Measurements from ENCODE around the gene ADCY2. TPM values are rescaled to one million over a fixed set of nuclear protein-coding genes. Genes with fewer than 3 reads are reported as not detected.

The ADCY2 gene
- total RNA-seq, 1 experiment from 2014 or later: 0.21 TPM

GRCh38 chr5:7690557-7690956, 294.6 kb downstream of the ADCY2 start:
- Histone ChIP-seq H3K27ac (no peak overlapping the region), H3K4me3 (no peak overlapping the region), H3K9me3 (replicated peaks) (no peaks in the 10 kb centered on the region), H3K27me3 (replicated peaks) (no peaks in the 10 kb centered on the region), H3K4me1 (replicated peaks) (no peaks in the 10 kb centered on the region), H3K36me3 (no peaks in the 10 kb centered on the region)
- DNase-seq (ENCODE audit: low read depth in 1 of 2, low spot score in 2 of 2): no peak

- no peaks in the 10 kb centered on the region for H3K27me3 ChIP-seq (replicated peaks)
- H3K36me3 ChIP-seq: no peaks in the 10 kb centered on the region
- DNase-seq (ENCODE audit: low read depth in 1 of 2, low spot score in 2 of 2): no peak
- H3K4me3 ChIP-seq: no peak overlapping the region
- H3K4me1 ChIP-seq (replicated peaks): no peaks in the 10 kb centered on the region
- 0 out of 2 replicates have a peak, but pooled peaks cover 4% of the 10 kb centered on the region for H3K9me3 ChIP-seq (replicated peaks)
- no peak overlapping the region for H3K27ac ChIP-seq
These were observed 309.3 kb downstream of the ADCY2 start for GRCh38 chr5:7705261-7705660.

- no peaks in the 10 kb centered on the region for H3K36me3 ChIP-seq
- H3K27me3 ChIP-seq (replicated peaks): no peaks in the 10 kb centered on the region
These were observed 309.8 kb downstream of the ADCY2 start for GRCh38 chr5:7705736-7706135.

GRCh38 chr5:7706256-7706655, 310.3 kb downstream of the ADCY2 start:
- H3K27ac ChIP-seq: no peak overlapping the region

More at GRCh38 chr5:7705736-7706135, 309.8 kb downstream of the ADCY2 start:
- Histone ChIP-seq H3K9me3 (replicated peaks) (0 out of 2 replicates have a peak, but pooled peaks cover 4% of the 10 kb centered on the region), H3K4me1 (replicated peaks) (no peaks in the 10 kb centered on the region), H3K27ac (no peak overlapping the region), H3K4me3 (no peak overlapping the region)
- no peak for DNase-seq (ENCODE audit: low read depth in 1 of 2, low spot score in 2 of 2)

GRCh38 chr5:7714119-7714518, 318.2 kb downstream of the ADCY2 start:
- Histone ChIP-seq H3K4me1 (replicated peaks) (no peaks in the 10 kb centered on the region), H3K27ac (no peak overlapping the region), H3K27me3 (replicated peaks) (no peaks in the 10 kb centered on the region), H3K36me3 (no peaks in the 10 kb centered on the region), H3K4me3 (no peak overlapping the region), H3K9me3 (replicated peaks) (no peaks in the 10 kb centered on the region)
- DNase-seq (ENCODE audit: low read depth in 1 of 2, low spot score in 2 of 2): no peak

More at GRCh38 chr5:7706256-7706655, 310.3 kb downstream of the ADCY2 start:
- DNase-seq (ENCODE audit: low read depth in 1 of 2, low spot score in 2 of 2): no peak
- 0 out of 2 replicates have a peak, but pooled peaks cover 4% of the 10 kb centered on the region for H3K9me3 ChIP-seq (replicated peaks)
- H3K36me3 ChIP-seq: no peaks in the 10 kb centered on the region
- no peaks in the 10 kb centered on the region for H3K4me1 ChIP-seq (replicated peaks)
- no peaks in the 10 kb centered on the region for H3K27me3 ChIP-seq (replicated peaks)
- H3K4me3 ChIP-seq: no peak overlapping the region

- no peaks in the 10 kb centered on the region for H3K9me3 ChIP-seq (replicated peaks)
- H3K27me3 ChIP-seq (replicated peaks): no peaks in the 10 kb centered on the region
- H3K4me1 ChIP-seq (replicated peaks): no peaks in the 10 kb centered on the region
- no peak overlapping the region for H3K4me3 ChIP-seq
- no peak overlapping the region for H3K27ac ChIP-seq
- DNase-seq (ENCODE audit: low read depth in 1 of 2, low spot score in 2 of 2): no peak
- no peaks in the 10 kb centered on the region for H3K36me3 ChIP-seq
These were observed 318.8 kb downstream of the ADCY2 start for GRCh38 chr5:7714697-7715096.

- Histone ChIP-seq H3K27me3 (replicated peaks) (no peaks in the 10 kb centered on the region), H3K4me3 (no peak overlapping the region), H3K9me3 (replicated peaks) (no peaks in the 10 kb centered on the region; the same call in none of the 2 replicates), H3K4me1 (replicated peaks) (no peaks in the 10 kb centered on the region), H3K36me3 (no peaks in the 10 kb centered on the region), H3K27ac (no peak overlapping the region)
- DNase-seq (ENCODE audit: low read depth in 1 of 2, low spot score in 2 of 2): no peak
These were observed 321.8 kb downstream of the ADCY2 start for GRCh38 chr5:7717691-7718090.

- DNase-seq (ENCODE audit: low read depth in 1 of 2, low spot score in 2 of 2): no peak
- Histone ChIP-seq H3K4me1 (replicated peaks) (no peaks in the 10 kb centered on the region), H3K9me3 (replicated peaks) (no peaks in the 10 kb centered on the region), H3K4me3 (no peak overlapping the region), H3K27ac (no peak overlapping the region), H3K27me3 (replicated peaks) (no peaks in the 10 kb centered on the region), H3K36me3 (no peaks in the 10 kb centered on the region)
These were observed 332.1 kb downstream of the ADCY2 start for GRCh38 chr5:7728076-7728475.

GRCh38 chr5:7741415-7742065, 345.6 kb downstream of the ADCY2 start:
- H3K27ac ChIP-seq: no peak overlapping the region
- no peak overlapping the region for H3K4me3 ChIP-seq
- no peak for DNase-seq (ENCODE audit: low read depth in 1 of 2, low spot score in 2 of 2)
- no peaks in the 10 kb centered on the region for H3K27me3 ChIP-seq (replicated peaks)
- no peaks in the 10 kb centered on the region for H3K36me3 ChIP-seq
- no peaks in the 10 kb centered on the region for H3K9me3 ChIP-seq (replicated peaks)
- H3K4me1 ChIP-seq (replicated peaks): no peaks in the 10 kb centered on the region

GRCh38 chr5:7742241-7742656, 346.3 kb downstream of the ADCY2 start:
- no peaks in the 10 kb centered on the region for H3K4me1 ChIP-seq (replicated peaks)
- no peak overlapping the region for H3K27ac ChIP-seq
- DNase-seq (ENCODE audit: low read depth in 1 of 2, low spot score in 2 of 2): no peak
- H3K9me3 ChIP-seq (replicated peaks): no peaks in the 10 kb centered on the region
- H3K36me3 ChIP-seq: no peaks in the 10 kb centered on the region
- no peaks in the 10 kb centered on the region for H3K27me3 ChIP-seq (replicated peaks)
- H3K4me3 ChIP-seq: no peak overlapping the region

GRCh38 chr5:7745882-7746610, 350.1 kb downstream of the ADCY2 start:
- Histone ChIP-seq H3K27me3 (replicated peaks) (no peaks in the 10 kb centered on the region), H3K9me3 (replicated peaks) (no peaks in the 10 kb centered on the region), H3K4me1 (replicated peaks) (no peaks in the 10 kb centered on the region), H3K36me3 (no peaks in the 10 kb centered on the region), H3K27ac (no peak overlapping the region), H3K4me3 (no peak overlapping the region)
- peak; percentile 51 to 78 for DNase-seq (ENCODE audit: low read depth in 1 of 2, low spot score in 2 of 2)

- DNase-seq (ENCODE audit: low read depth in 1 of 2, low spot score in 2 of 2): no peak
- no peaks in the 10 kb centered on the region for H3K9me3 ChIP-seq (replicated peaks)
- H3K4me3 ChIP-seq: no peak overlapping the region
- no peaks in the 10 kb centered on the region for H3K27me3 ChIP-seq (replicated peaks)
- no peak overlapping the region for H3K27ac ChIP-seq
- no peaks in the 10 kb centered on the region for H3K36me3 ChIP-seq
- H3K4me1 ChIP-seq (replicated peaks): no peaks in the 10 kb centered on the region
These were observed 351.8 kb downstream of the ADCY2 start for GRCh38 chr5:7747728-7748127.

GRCh38 chr5:7749626-7750025, 353.7 kb downstream of the ADCY2 start:
- no peaks in the 10 kb centered on the region for H3K27me3 ChIP-seq (replicated peaks)
- no peak overlapping the region for H3K4me3 ChIP-seq
- no peak for DNase-seq (ENCODE audit: low read depth in 1 of 2, low spot score in 2 of 2)
- H3K9me3 ChIP-seq (replicated peaks): no peaks in the 10 kb centered on the region
- H3K4me1 ChIP-seq (replicated peaks): no peaks in the 10 kb centered on the region
- H3K36me3 ChIP-seq: no peaks in the 10 kb centered on the region
- H3K27ac ChIP-seq: no peak overlapping the region

GRCh38 chr5:7751874-7752273, 355.9 kb downstream of the ADCY2 start:
- Histone ChIP-seq H3K36me3 (no peaks in the 10 kb centered on the region), H3K27me3 (replicated peaks) (no peaks in the 10 kb centered on the region), H3K4me1 (replicated peaks) (no peaks in the 10 kb centered on the region), H3K9me3 (replicated peaks) (no peaks in the 10 kb centered on the region), H3K27ac (no peak overlapping the region), H3K4me3 (no peak overlapping the region)
- no peak for DNase-seq (ENCODE audit: low read depth in 1 of 2, low spot score in 2 of 2)

All from SJSA1 (cell line).